Activated CD4-positive, alpha-beta T cell treated with anti-CD3 and anti-CD28 coated beads, Interleukin-10, Interleukin-2, amounts not matched to agents 100 ng/mL and 50 ng/mL, durations not matched to agents 16 hours and 8 hours (primary cell): ENCODE results near the gene MRPL36.

Experiments
- DNase-seq: peaks from one replicate; pipeline ENCODE4 v3.0.0-alpha.2; 2020

MRPL36 gene

DNA sequence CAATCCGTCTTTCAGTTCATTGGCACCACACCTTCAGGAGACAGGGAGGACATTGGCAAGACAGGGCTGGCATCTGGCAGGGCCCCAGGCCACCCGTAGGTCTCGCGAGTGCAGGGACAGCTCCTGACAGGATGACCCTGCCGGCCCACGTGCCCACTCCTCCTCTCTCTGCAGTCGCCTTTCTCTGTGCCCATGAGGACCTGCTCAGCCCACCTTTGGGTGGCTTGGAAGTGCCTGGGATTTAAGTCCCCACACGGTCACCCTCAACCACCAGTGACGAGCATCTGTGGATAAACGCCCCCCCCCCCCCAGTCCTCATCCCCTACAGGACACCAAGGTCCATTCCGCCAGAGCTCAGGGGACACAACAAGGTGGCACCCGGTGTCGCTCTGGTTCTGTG is 4.1 kb downstream of the MRPL36 start:
- no peak for DNase-seq

GRCh38 chr5:1794901-1795290 is 4.7 kb downstream of the MRPL36 start:
- DNase-seq: no peak

DNA sequence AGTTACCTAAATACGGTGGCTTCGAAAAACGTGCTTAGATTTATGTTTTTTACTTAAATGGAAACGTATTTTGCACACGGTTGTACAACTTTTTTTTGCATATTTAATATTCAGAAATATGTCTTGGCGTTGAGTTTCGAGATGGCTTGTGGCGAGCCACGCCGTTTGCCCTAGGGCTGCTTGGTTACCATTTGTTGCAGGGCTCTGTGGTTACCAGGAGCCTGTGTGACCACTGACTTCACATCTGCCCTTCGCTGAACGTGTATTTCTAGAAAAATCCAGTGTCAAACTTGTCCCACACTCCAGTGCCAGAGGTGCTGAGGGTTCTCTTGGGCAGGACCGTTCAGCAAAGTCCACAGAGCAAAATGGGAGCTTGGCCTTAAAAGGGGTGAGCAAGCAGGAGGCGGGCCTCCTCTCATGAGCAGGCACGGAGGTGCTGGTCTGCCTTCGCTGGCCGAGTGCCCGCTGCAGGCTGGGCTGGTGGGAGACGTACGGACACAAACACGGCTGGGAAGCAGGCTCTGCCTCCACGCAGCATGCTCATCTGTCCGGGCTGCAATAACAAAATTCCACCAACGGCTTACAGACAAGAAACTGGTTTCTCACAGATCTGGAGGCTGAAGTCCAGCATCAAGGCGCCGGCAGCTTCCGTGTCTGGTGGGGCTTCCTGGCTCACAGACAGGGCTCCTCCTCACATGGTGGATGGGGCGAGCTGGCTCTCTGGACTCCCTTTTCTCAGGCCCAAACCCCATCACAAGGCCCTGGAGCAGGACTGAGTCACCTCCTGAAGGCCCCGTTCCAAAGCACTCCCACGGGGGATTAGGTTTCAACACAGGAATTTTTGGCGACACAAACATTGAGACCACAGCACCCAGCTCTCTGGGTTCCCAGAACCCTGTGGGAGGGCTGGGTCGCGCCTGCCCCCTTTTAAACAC is 5.4 kb downstream of the MRPL36 start:
- DNase-seq: peak; percentile 27

- peak; percentile 65 for DNase-seq
Observed at GRCh38 chr5:1793301-1793740, 6.3 kb downstream of the MRPL36 start.

- peak; percentile 96 for DNase-seq
Observed at GRCh38 chr5:1792842-1793266, 6.8 kb downstream of the MRPL36 start.

GRCh38 chr5:1791176-1791575 is 8.5 kb downstream of the MRPL36 start:
- no peak for DNase-seq

DNA sequence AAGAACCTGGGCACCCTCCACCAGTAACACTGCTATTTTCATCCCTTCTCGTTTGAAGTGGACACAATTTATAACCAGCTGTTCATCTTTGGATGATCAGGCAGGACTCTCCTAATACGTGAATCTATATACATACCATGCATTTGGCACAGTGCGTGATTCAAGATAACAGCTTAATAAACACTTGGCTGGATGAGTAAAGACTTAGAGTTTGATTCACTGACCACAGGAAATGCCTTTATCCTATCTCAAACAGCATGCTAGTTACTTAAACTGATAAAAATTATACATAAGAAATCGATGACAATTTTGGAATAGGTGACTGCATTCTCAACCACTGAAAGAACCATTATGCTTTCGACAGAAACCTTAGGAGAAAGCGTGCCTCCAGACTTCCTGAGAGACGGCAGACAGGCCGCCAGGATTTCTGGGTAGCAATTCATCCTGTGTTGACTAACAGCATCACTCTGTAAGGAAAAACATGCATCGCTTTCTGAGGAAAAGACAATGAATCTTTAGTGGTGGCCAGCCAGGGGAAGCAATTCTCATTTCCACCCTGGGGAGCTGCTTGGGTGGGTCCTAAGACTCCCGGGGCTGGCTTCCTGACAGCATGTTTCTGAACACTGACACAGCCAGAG is 9.7 kb downstream of the MRPL36 start:
- no peak for DNase-seq

DNA sequence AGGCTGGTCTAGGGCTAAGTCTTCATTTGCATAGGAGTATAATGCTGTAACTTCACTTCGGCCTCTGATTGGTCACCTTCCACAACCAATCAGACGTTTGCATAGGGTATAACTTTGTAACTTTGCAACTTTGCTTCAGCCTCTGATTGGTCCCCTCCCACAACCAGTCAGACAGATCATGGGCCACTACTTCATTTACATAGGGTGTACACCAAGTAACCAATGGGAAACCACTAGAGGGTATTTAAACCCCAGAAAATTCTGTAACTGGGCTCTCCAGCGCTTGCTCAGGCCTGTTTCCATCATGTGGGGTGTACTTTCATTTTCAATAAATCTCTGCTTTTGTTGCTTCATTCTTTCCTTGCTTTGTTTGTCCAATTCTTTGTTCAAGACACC is 10.2 kb downstream of the MRPL36 start:
- DNase-seq: peak; percentile 67

- no peak for DNase-seq
Observed at GRCh38 chr5:1788828-1789227, 10.8 kb downstream of the MRPL36 start.

DNA sequence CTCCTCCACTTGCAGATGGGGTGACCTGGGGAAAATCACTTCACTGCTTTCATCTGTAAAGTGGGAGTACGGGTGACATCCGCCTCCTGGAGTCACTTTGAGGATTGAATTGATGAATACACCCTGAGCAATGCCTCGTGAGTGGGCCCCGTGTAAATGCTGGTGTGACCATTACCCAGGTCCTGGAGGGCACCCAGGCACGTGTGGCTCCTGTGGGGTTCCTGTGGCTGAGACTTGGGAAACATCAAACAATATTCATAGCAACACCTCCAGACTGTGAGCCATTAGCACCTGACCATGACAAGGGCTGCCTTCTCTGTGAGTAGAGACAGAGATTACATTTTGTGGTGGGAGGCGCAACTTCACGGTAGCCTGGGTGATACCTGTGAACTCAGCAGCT is 11.4 kb downstream of the MRPL36 start:
- no peak for DNase-seq

GRCh38 chr5:1787472-1788047 is 12.1 kb downstream of the MRPL36 start:
- no peak for DNase-seq

DNA sequence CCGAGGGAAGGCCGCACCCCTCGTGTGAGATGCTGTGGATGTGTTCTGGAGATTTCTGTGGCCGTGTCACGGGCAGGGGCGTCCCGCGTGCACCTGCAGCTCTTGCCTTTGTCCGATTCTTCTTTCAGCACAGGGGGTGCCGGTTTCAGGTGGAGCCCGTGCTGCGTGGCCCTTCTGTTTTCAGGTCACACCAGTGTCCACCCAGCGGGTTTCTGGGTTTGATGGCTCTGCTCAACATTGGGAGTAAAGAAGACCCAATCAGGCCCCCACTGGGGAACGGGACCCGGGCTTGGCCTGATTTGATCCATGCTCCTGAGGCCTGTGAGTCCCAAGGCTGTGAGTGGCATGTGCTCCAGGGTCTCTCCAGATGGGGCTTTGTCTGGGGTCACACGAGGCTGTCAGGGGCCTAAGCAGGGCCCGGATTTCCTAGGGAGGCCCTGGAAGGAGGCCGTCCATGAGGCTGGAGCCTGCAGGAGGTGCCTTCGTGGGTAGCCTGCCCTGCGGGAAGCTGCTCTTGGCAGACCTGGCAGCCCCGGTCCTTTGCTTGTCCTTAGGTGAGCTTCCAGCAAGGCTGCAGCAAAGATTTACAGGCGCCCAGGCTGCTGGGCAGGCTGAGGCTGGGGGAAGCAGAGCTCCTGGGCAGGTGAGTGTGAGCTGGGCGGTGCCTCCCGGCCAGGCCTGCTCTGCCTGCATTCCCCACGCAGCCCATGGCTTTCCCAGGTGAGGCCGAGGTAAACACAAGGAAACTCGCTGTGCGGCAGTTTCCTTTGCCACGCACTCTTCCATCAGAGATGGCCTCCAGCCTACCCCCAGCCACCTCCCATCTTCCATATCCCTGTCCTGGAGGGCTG is 12.8 kb downstream of the MRPL36 start:
- no peak for DNase-seq

GRCh38 chr5:1785984-1786383 is 13.7 kb downstream of the MRPL36 start:
- DNase-seq: no peak

DNA sequence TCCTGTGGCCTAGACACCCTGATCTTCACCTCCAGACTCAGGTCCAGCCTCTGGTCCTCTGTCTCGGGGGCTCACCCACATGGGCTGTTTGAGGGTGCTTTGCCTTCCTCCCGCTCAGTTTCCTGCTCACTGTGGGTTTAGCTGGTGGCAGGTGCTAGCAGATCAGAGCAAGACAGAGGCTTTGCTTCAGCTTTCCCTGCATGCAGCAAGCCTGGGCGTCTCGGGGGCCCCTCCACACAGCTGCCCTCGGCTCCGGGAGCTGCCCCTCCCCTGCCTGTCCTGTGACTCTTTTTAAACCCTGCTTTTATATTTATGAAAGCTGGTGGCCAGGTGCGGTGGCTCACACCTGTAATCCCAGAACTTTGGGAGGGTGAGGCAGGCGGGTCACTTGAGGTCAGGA is 14.6 kb downstream of the MRPL36 start:
- DNase-seq: no peak

DNA sequence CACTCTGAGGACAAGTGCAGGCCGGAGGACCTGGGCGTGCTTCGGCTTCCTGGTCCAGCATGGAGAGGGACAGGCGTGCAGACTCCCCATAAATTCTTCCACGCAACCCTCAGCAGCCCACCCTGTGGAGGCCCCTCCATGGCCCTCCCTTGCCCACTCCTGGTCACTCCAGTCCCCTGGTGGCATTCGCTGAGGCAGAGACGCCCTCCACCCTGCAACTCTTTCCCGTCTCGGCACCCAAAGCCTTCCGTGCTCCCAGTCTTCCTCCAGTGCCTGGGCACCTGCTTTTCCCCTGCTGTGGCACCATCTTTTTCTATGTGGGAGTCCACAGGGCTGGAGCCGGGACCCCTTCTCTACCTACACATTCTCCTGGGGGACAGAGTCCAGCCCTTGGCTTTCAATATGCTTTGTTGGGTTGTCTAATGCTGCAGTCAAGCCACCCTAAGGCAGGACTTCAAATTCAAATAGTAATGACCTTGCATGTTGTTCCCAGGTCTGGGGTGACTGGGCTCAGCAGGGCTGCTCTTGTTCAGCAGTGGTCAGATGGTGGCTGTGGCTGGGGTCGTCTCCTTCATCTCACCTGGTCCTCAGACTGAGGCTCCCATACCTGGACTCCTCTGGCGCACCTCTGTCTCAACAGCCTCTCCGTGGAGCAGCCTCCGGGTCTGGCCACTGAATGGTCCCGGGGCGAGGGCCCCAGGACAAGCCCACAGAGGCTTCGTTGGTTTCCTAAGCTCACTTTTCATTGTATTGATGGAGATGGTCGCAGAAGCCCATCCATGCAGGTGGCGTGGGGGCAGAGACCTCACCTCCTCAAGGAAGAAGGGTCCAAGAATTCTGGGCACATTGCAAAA is 15.2 kb downstream of the MRPL36 start:
- DNase-seq: no peak

GRCh38 chr5:1783216-1783554 is 16.5 kb downstream of the MRPL36 start:
- DNase-seq: no peak

DNA sequence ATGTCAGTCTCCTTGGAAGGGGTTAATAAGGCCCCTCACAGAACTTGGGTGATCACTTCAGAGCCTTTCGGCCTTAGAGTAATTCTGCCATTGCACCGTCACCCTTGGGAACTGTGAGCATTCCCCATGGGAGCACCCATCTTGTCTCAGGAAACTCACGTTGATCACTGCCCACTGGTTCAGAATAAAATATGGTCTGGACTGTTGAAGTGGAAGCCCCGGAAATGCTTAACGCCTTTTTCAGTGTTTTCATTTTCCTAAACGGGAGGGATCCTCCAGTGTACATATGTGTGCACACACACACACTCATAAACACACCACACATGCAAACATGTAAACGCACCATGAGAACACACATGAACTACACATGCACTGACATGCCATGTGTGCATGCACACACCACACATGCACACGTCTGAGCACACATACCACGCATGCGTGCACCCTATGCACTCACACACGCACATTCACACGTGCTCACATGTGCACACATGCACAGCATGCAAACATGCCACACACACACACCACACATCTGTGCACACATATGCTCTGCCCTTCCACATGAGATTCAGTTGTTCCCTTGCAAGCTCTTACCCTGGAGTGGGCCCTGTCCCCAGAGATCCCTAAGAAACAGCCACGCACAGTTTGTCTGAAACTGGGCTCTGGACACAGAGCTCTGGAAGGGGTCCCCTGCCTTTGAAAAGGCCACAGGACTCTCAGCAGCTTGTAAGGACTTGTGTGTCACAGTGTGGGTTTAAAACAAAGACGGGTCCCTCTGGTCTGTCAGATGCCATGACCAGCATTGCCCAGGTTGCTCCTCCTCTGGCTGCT is 17.0 kb downstream of the MRPL36 start:
- DNase-seq: no peak

GRCh38 chr5:1781726-1782384 is 17.8 kb downstream of the MRPL36 start:
- no peak for DNase-seq

- no peak for DNase-seq
Observed at GRCh38 chr5:1781107-1781506, 18.5 kb downstream of the MRPL36 start.

- DNase-seq: no peak
Observed at GRCh38 chr5:1780614-1780930, 19.1 kb downstream of the MRPL36 start.
